HepG2 (cell line): Measurements from ENCODE around the gene CPNE1. TPM values are rescaled to one million over a fixed set of nuclear protein-coding genes. Genes with fewer than 3 reads are reported as not detected.

ENCODE experiments used
- DPF2 ChIP-seq: sonication (generic); formaldehyde crosslinking; IDR thresholded peaks from 2 replicates; pipeline ENCODE4 v1.4.0; 2020; ENCODE audit warnings: mild to moderate bottlenecking, low read depth, missing genetic modification reagents, borderline replicate concordance
- HDAC2 ChIP-seq: sonication (generic); formaldehyde crosslinking; IDR thresholded peaks from 2 replicates; pipeline ENCODE4 v1.4.0; 2020; ENCODE audit warnings: missing genetic modification reagents
- HNRNPK ChIP-seq: fragments of 200-400 bp; formaldehyde crosslinking; IDR thresholded peaks from 2 replicates; pipeline ENCODE4 v1.6.1; 2018; ENCODE audit warnings: low read length, low read depth, moderate library complexity, mild to moderate bottlenecking; ENCODE audit not compliant: poor library complexity, severe bottlenecking
- HNRNPL ChIP-seq: fragments of 200-400 bp; formaldehyde crosslinking; IDR thresholded peaks from 2 replicates; pipeline ENCODE4 v1.6.1; 2017; ENCODE audit warnings: mild to moderate bottlenecking, low read depth, low read length
- MBNL3 ChIP-seq: fragments of 250-450 bp; sonication (Bioruptor Pico); conservative IDR thresholded peaks from 2 replicates; pipeline ENCODE4 v1.8.0; 2022; ENCODE audit warnings: mild to moderate bottlenecking, inconsistent platforms
- RAD21 ChIP-seq: fragments of 450-650 bp; formaldehyde crosslinking; IDR thresholded peaks from 2 replicates; pipeline ENCODE4 v1.5.0; 2020; ENCODE audit warnings: mild to moderate bottlenecking
- RBM22 ChIP-seq: fragments of 200-400 bp; formaldehyde crosslinking; optimal IDR thresholded peaks from 2 replicates; pipeline ENCODE3; 2017; ENCODE audit warnings: mild to moderate bottlenecking, low read length, moderate library complexity
- SIX1 ChIP-seq: sonication (generic); formaldehyde crosslinking; IDR thresholded peaks from 2 replicates; pipeline ENCODE4 v1.4.0; 2020; ENCODE audit warnings: missing genetic modification reagents, borderline replicate concordance
- SOX5 ChIP-seq: IDR thresholded peaks from 2 replicates; pipeline ENCODE4 v1.6.1; 2016; ENCODE audit warnings: borderline replicate concordance
- ZBTB3 ChIP-seq: sonication (generic); formaldehyde crosslinking; IDR thresholded peaks from 2 replicates; pipeline ENCODE4 v1.4.0; 2020; ENCODE audit warnings: low read depth, mild to moderate bottlenecking, moderate library complexity, missing genetic modification reagents, borderline replicate concordance
- ZBTB38 ChIP-seq: sonication (generic); formaldehyde crosslinking; IDR thresholded peaks from 2 replicates; pipeline ENCODE4 v1.5.1; 2020; ENCODE audit warnings: mild to moderate bottlenecking, missing genetic modification reagents
- ZKSCAN5 ChIP-seq: sonication (generic); formaldehyde crosslinking; IDR thresholded peaks from 2 replicates; pipeline ENCODE4 v1.5.1; 2020; ENCODE audit warnings: mild to moderate bottlenecking, missing genetic modification reagents
- ZNF24 ChIP-seq: fragments of 450-650 bp; IDR thresholded peaks from 2 replicates; pipeline ENCODE4 v1.6.1; 2017; ENCODE audit warnings: antibody characterized with exemption, mild to moderate bottlenecking
- ZNF30 ChIP-seq: sonication (generic); formaldehyde crosslinking; IDR thresholded peaks from 2 replicates; pipeline ENCODE4 v1.5.0; 2020; ENCODE audit warnings: mild to moderate bottlenecking, missing genetic modification reagents
- ZNF44 ChIP-seq: sonication (generic); formaldehyde crosslinking; IDR thresholded peaks from 2 replicates; pipeline ENCODE4 v1.5.1; 2020; ENCODE audit warnings: mild to moderate bottlenecking, missing genetic modification reagents
- ZNF468 ChIP-seq: sonication (generic); formaldehyde crosslinking; IDR thresholded peaks from 2 replicates; pipeline ENCODE4 v1.8.0; 2022; ENCODE audit warnings: mild to moderate bottlenecking, moderate library complexity, missing genetic modification reagents
- ZNF530 ChIP-seq: sonication (generic); formaldehyde crosslinking; IDR thresholded peaks from 2 replicates; pipeline ENCODE4 v1.5.0; 2020; ENCODE audit warnings: low read depth, mild to moderate bottlenecking, missing genetic modification reagents
- ZNF720 ChIP-seq: sonication (generic); formaldehyde crosslinking; IDR thresholded peaks from 2 replicates; pipeline ENCODE4 v1.4.0; 2020; ENCODE audit warnings: missing genetic modification reagents
- polyA plus RNA-seq, 8 experiments: library from polyadenylated mRNA; depleted of rRNA in 3 of 8; stranded (reverse) in 7 of 8; unstranded in 1 of 8; fragments of >200 nt; fragmentation: Illumina TruSeq in 4 of 8; extraction: Trizol in 4 of 8; gene quantifications; 2 replicates each; pipeline versions ENCODE4 v1.2.1 to v1.2.3, GENCODE V29; 2011 to 2016; ENCODE audit warnings: low read depth in 4 of 8, missing spikeins in 1 of 8, mixed read lengths in 1 of 8; ENCODE audit not compliant: insufficient read depth in 1 of 8
- total RNA-seq, 5 experiments: library from RNA; depleted of rRNA; stranded (reverse); fragments of >200 nt; fragmentation: Illumina TruSeq; extraction: Trizol; gene quantifications; 2 replicates each; pipeline ENCODE4 v1.2.3, GENCODE V29; 2016; ENCODE audit warnings: low read depth in 1 of 5
- TF ChIP-seq, protein P1 (sequence below): sonication (generic); formaldehyde crosslinking; IDR thresholded peaks from 2 replicates; pipeline ENCODE4 v1.4.0; 2020; ENCODE audit warnings: mild to moderate bottlenecking, missing genetic modification reagents
- TF ChIP-seq, protein P2 (sequence below): sonication (generic); formaldehyde crosslinking; conservative IDR thresholded peaks from 2 replicates; pipeline ENCODE4 v1.4.0; 2020; ENCODE audit warnings: missing genetic modification reagents
- TF ChIP-seq, protein P3 (sequence below): sonication (generic); formaldehyde crosslinking; IDR thresholded peaks from 2 replicates; pipeline ENCODE4 v1.4.0; 2020; ENCODE audit warnings: missing genetic modification reagents
- TF ChIP-seq, protein P4 (sequence below): IDR thresholded peaks from 2 replicates; pipeline ENCODE4 v1.6.1; 2016; ENCODE audit warnings: missing genetic modification reagents, missing compliant biosample characterization
- TF ChIP-seq, protein P5 (sequence below): sonication (generic); formaldehyde crosslinking; IDR thresholded peaks from 2 replicates; pipeline ENCODE4 v1.4.0; 2020; ENCODE audit warnings: missing genetic modification reagents, borderline replicate concordance

The CPNE1 gene
- total and polyA plus RNA-seq, 2 of the 13 experiments (the other 11 are each of a cell fraction or from before 2014, with no cell fraction given): 408 to 431 TPM

DNA sequence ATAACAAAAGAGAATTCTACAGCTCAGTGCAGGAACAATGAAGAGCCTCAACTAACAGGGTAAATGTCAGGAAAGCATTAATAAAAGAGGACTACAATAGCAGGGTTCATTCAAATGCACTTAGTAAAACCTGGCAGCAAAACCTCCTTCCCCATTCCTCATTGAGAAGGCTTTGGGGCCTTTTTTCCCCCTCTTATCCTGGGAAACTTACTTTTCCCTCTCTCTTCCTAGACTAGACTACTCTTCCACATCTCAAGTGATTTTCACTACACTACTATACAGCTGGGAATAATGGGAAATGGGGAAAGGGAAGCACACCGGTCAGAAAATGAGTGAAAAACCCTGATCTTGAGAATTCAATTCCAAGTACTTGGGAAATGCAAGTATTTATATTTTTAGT is 44.6 kb upstream of the CPNE1 start (continued):
- TF ChIP-seq ZBTB3 (CRISPR knock-in tag): no peak
- no peak for TF ChIP-seq ZNF530 (CRISPR knock-in tag)
- TF ChIP-seq ZNF30 (CRISPR knock-in tag): no peak
- TF ChIP-seq, protein P1, sequence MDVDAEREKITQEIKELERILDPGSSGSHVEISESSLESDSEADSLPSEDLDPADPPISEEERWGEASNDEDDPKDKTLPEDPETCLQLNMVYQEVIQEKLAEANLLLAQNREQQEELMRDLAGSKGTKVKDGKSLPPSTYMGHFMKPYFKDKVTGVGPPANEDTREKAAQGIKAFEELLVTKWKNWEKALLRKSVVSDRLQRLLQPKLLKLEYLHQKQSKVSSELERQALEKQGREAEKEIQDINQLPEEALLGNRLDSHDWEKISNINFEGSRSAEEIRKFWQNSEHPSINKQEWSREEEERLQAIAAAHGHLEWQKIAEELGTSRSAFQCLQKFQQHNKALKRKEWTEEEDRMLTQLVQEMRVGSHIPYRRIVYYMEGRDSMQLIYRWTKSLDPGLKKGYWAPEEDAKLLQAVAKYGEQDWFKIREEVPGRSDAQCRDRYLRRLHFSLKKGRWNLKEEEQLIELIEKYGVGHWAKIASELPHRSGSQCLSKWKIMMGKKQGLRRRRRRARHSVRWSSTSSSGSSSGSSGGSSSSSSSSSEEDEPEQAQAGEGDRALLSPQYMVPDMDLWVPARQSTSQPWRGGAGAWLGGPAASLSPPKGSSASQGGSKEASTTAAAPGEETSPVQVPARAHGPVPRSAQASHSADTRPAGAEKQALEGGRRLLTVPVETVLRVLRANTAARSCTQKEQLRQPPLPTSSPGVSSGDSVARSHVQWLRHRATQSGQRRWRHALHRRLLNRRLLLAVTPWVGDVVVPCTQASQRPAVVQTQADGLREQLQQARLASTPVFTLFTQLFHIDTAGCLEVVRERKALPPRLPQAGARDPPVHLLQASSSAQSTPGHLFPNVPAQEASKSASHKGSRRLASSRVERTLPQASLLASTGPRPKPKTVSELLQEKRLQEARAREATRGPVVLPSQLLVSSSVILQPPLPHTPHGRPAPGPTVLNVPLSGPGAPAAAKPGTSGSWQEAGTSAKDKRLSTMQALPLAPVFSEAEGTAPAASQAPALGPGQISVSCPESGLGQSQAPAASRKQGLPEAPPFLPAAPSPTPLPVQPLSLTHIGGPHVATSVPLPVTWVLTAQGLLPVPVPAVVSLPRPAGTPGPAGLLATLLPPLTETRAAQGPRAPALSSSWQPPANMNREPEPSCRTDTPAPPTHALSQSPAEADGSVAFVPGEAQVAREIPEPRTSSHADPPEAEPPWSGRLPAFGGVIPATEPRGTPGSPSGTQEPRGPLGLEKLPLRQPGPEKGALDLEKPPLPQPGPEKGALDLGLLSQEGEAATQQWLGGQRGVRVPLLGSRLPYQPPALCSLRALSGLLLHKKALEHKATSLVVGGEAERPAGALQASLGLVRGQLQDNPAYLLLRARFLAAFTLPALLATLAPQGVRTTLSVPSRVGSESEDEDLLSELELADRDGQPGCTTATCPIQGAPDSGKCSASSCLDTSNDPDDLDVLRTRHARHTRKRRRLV (CRISPR knock-in tag): no peak
- TF ChIP-seq, protein P2, sequence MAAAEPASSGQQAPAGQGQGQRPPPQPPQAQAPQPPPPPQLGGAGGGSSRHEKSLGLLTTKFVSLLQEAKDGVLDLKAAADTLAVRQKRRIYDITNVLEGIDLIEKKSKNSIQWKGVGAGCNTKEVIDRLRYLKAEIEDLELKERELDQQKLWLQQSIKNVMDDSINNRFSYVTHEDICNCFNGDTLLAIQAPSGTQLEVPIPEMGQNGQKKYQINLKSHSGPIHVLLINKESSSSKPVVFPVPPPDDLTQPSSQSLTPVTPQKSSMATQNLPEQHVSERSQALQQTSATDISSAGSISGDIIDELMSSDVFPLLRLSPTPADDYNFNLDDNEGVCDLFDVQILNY (CRISPR knock-in tag): no peak
- TF ChIP-seq RBM22: peak; percentile 100
- TF ChIP-seq MBNL3 (CRISPR knock-in tag): no peak
- TF ChIP-seq ZNF720: no peak
- TF ChIP-seq HNRNPL: no peak
- no peak for TF ChIP-seq ZKSCAN5 (CRISPR knock-in tag)
- no peak for TF ChIP-seq ZNF468
- peak; percentile 33; the same call in 1 of the 2 replicates for TF ChIP-seq ZNF44 (CRISPR knock-in tag)
- TF ChIP-seq, protein P3, sequence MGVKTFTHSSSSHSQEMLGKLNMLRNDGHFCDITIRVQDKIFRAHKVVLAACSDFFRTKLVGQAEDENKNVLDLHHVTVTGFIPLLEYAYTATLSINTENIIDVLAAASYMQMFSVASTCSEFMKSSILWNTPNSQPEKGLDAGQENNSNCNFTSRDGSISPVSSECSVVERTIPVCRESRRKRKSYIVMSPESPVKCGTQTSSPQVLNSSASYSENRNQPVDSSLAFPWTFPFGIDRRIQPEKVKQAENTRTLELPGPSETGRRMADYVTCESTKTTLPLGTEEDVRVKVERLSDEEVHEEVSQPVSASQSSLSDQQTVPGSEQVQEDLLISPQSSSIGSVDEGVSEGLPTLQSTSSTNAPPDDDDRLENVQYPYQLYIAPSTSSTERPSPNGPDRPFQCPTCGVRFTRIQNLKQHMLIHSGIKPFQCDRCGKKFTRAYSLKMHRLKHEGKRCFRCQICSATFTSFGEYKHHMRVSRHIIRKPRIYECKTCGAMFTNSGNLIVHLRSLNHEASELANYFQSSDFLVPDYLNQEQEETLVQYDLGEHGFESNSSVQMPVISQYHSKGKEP (CRISPR knock-in tag): no peak
- no peak for TF ChIP-seq DPF2
- peak; percentile 37; the same call in 1 of the 2 replicates for TF ChIP-seq RAD21 (CRISPR knock-in tag)
- TF ChIP-seq, protein P4, sequence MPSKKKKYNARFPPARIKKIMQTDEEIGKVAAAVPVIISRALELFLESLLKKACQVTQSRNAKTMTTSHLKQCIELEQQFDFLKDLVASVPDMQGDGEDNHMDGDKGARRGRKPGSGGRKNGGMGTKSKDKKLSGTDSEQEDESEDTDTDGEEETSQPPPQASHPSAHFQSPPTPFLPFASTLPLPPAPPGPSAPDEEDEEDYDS (CRISPR knock-in tag): no peak
- TF ChIP-seq SIX1: no peak
- TF ChIP-seq HNRNPK: peak; percentile 60
- TF ChIP-seq, protein P5, sequence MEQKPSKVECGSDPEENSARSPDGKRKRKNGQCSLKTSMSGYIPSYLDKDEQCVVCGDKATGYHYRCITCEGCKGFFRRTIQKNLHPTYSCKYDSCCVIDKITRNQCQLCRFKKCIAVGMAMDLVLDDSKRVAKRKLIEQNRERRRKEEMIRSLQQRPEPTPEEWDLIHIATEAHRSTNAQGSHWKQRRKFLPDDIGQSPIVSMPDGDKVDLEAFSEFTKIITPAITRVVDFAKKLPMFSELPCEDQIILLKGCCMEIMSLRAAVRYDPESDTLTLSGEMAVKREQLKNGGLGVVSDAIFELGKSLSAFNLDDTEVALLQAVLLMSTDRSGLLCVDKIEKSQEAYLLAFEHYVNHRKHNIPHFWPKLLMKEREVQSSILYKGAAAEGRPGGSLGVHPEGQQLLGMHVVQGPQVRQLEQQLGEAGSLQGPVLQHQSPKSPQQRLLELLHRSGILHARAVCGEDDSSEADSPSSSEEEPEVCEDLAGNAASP (CRISPR knock-in tag): no peak
- no peak for TF ChIP-seq SOX5
- no peak for TF ChIP-seq ZBTB38 (CRISPR knock-in tag)
- no peak for TF ChIP-seq HDAC2
- TF ChIP-seq ZNF24: no peak
